Muscle layer of colon (tissue), 2 donors: ENCODE measurements around the gene LRRC36.
A peak's percentile ranks its signal among the peaks of the same experiment; 100 is the strongest.

Source experiments
- H3K27ac ChIP-seq: one replicate; pipeline ENCODE4 v1.7.0; 2013; ENCODE audit warnings: low read depth, mild to moderate bottlenecking, low read length, moderate library complexity
- H3K27me3 ChIP-seq, 2 donors: one replicate each; pipeline ENCODE4 v1.7.0; 2013; ENCODE audit warnings: low read length in 2 of 2, mild to moderate bottlenecking in 2 of 2; ENCODE audit not compliant: insufficient read depth in 2 of 2, control insufficient read depth in 1 of 2
- H3K36me3 ChIP-seq: one replicate; pipeline ENCODE4 v1.7.0; 2013; ENCODE audit warnings: mild to moderate bottlenecking, low read length; ENCODE audit not compliant: insufficient read depth
- H3K4me1 ChIP-seq: one replicate; pipeline ENCODE4 v1.7.0; 2013; ENCODE audit warnings: mild to moderate bottlenecking, low read length; ENCODE audit not compliant: insufficient read depth
- H3K4me3 ChIP-seq, 2 donors: one replicate each; pipeline ENCODE4 v1.7.0; 2013; ENCODE audit warnings: low read length in 2 of 2, low read depth in 1 of 2, mild to moderate bottlenecking in 1 of 2, moderate library complexity in 1 of 2
- H3K9ac ChIP-seq: one replicate; pipeline ENCODE4 v1.7.0; 2013; ENCODE audit warnings: low read length
- H3K9me3 ChIP-seq: one replicate; pipeline ENCODE4 v1.7.0; 2013; ENCODE audit warnings: mild to moderate bottlenecking, low read length
- donor health status: abdominal sarcoma.
- donor health status: Adenocarcinoma of cecum.

LRRC36 gene

DNA sequence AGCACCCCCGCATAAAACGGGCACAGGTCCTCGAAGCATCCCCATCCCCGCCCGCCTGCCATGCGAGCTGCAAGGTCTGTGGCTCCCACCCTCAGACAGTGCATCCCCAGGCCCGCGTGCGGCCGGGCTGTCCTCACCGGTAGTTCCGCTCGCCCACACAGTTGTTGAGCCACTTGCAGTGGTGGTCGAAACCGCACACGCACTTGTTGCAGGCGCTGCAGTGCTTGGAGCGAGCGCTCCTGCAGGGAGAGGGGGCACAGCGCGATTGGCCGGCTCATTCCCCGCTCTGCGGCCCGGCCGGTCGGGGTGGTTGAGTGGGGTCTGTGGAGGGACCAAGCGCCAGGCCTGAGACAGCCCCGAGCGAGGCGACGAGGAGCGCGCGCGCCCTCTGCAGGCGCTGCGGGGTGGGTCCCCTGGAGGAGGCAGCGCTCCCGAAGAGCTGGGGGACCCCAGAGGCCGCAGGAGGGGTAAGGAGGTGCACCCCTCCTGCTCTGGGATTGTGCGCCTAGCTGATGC is 72.7 kb downstream of the LRRC36 start:
- no peak overlapping the region for H3K9ac ChIP-seq
- no peaks in the 10 kb centered on the region for H3K36me3 ChIP-seq
- H3K27ac ChIP-seq: no peak overlapping the region
- H3K9me3 ChIP-seq: no peaks in the 10 kb centered on the region
- no peaks in the 10 kb centered on the region for H3K27me3 ChIP-seq
- peak overlapping the region in 1 of 2 donors; percentile 14 for H3K4me3 ChIP-seq
- H3K4me1 ChIP-seq: peaks cover 31% of the 10 kb centered on the region

DNA sequence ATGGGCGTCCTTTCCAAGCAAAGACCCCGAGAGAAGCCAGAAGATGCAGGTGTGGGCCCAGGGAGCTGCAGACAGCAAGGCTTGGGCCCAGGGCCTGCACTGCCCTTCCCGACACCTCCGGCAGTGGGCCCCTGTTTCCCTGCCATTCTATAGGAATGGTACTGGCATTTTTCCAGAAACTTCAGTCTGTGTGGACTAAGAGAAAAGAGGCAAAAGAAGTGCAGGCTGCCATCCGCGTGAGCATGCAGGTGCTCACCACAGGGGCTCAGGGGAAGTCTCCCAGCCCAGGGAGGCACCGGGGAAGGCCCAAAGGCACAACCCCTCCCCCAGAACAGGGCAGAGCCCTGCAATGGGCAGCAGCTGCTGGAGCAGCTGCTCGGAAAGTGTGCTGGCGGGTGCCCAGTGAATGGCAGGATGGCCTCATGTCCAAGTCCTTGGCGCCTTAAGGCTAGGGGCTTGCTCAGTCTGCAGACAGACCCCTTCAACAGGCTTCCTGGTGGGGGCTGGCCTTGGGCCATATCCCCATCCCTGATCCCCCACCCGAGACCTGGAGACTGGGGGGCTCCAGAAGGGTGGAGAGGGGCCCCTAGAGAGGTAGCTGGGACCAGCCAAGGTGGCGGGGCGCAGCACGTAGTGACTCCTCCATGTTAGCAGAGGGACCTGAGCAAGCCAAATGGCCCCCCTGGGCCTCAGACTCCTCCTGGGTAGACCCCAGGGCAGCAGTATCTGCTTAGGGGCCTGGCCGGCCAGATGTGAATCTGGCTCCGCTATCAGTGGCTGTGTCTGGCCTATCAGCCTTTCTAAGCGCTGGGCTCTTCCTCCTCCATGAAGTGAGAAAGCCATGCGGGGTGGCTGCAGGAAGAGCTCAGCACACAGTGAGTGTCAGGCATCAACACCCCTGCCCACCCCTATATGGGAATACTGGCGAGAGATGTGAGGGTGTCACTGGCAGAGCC is 73.4 kb downstream of the LRRC36 start:
- Histone ChIP-seq H3K36me3 (peaks cover 7% of the 10 kb centered on the region), H3K4me1 (peaks cover 31% of the 10 kb centered on the region), H3K4me3 (no peak overlapping the region), H3K9ac (no peak overlapping the region), H3K27me3 (no peaks in the 10 kb centered on the region), H3K9me3 (no peaks in the 10 kb centered on the region), H3K27ac (no peak overlapping the region)

DNA sequence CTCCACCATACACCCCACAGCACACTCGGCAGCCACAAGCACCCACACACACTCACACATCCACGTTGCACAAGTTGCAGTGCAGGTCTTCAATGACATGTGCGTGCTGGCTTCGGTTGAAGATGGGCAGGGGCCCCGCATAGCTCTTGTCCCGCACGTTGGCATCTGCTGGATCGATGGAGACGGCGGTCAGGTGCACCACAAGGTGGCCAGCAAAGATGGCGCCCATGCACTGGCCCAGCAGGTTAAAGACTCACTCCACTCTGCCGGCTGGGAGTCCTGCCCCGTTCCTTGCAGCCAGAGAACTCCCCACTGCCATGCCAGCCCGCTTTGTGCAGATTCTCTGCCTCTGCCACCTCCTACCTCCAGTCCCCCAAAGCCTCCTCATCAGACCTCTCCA is 74.3 kb downstream of the LRRC36 start:
- Histone ChIP-seq H3K9ac (no peak overlapping the region), H3K27me3 (no peaks in the 10 kb centered on the region), H3K27ac (no peak overlapping the region), H3K36me3 (peaks cover 9% of the 10 kb centered on the region), H3K4me3 (no peak overlapping the region), H3K4me1 (peaks cover 24% of the 10 kb centered on the region), H3K9me3 (no peaks in the 10 kb centered on the region)

DNA sequence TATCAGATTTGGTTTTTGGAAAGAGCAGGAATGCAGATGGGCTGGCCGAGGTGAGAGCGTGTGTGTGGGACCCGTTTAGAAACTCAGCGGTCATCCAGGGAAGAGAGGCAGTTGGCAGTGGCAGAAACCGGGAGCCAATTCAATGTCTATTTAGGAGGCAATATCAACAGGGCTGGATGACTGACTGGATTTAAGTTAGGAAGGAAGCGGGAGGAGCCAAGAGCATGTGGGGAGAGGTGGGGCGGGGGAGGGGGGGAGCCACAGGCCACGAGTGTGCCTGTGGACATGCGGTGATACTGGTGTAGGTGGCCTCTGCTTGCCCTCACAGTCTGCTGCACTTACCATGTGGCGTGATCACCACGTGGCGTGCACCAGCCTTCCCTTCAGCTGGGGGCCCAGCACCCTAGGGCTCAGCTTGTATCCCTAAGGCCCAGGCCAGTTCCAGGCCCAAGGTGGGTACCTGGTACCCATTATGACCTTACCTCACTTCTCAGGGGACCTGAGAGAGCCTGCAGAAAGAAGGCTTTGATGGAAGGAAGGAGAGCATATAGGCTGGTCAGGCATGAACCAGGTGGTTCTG is 77.5 kb downstream of the LRRC36 start:
- H3K9ac ChIP-seq: no peak overlapping the region
- no peaks in the 10 kb centered on the region for H3K27me3 ChIP-seq
- peaks cover 13% of the 10 kb centered on the region for H3K4me1 ChIP-seq
- H3K4me3 ChIP-seq: no peak overlapping the region
- peaks cover 9% of the 10 kb centered on the region for H3K36me3 ChIP-seq
- no peaks in the 10 kb centered on the region for H3K9me3 ChIP-seq
- no peak overlapping the region for H3K27ac ChIP-seq

DNA sequence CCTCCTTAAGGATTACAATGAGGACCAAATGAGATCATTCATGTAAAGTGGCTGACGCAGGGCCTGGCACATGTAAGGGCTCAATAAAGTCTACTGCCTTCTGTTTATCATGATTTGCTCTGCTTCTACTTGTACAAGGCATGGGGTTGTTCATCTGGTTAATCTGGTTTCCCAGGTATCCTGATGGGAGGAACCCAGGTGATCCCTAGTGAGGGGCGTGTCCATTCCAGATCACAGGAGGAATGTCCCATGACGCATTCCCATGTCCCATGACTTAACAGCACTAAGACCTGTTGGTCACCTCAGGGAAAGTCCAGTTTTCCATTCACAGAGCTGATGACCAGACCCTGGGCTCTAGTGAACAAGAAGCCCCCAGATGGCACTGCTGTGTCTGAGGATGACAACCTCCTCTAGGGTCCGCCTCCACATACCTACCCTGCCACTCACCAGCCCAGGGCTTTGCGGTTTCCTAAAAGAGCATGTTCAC is 78.2 kb downstream of the LRRC36 start:
- H3K4me1 ChIP-seq: peaks cover 9% of the 10 kb centered on the region

DNA sequence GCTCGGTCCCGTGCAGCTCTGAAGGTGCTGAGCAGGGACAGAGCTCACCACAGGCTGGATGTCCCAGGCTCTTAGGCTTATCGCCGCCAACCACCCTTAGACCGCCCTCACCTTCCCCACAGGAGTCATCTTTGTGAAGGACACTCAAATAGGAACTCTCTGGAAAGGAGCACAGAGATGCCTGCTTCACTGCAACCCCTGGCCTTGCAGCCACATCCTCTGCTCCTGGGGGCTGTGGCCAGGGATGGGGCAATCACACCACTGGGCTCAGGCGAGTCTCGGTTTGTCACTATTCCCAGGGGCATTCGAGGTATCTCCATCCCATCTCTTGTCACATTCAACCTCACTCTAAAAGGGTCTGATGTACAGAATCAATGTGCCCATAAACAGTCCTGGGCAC is 78.7 kb downstream of the LRRC36 start:
- Histone ChIP-seq H3K4me1 (peaks cover 9% of the 10 kb centered on the region), H3K27me3 (no peaks in the 10 kb centered on the region), H3K27ac (no peak overlapping the region), H3K9ac (no peak overlapping the region), H3K36me3 (peaks cover 9% of the 10 kb centered on the region), H3K4me3 (no peak overlapping the region), H3K9me3 (no peaks in the 10 kb centered on the region)

More for the DNA sequence above, 78.2 kb downstream of the LRRC36 start:
- no peaks in the 10 kb centered on the region for H3K9me3 ChIP-seq
- H3K36me3 ChIP-seq: peaks cover 9% of the 10 kb centered on the region
- no peaks in the 10 kb centered on the region for H3K27me3 ChIP-seq
- no peak overlapping the region for H3K27ac ChIP-seq
- no peak overlapping the region for H3K9ac ChIP-seq
- no peak overlapping the region for H3K4me3 ChIP-seq

DNA sequence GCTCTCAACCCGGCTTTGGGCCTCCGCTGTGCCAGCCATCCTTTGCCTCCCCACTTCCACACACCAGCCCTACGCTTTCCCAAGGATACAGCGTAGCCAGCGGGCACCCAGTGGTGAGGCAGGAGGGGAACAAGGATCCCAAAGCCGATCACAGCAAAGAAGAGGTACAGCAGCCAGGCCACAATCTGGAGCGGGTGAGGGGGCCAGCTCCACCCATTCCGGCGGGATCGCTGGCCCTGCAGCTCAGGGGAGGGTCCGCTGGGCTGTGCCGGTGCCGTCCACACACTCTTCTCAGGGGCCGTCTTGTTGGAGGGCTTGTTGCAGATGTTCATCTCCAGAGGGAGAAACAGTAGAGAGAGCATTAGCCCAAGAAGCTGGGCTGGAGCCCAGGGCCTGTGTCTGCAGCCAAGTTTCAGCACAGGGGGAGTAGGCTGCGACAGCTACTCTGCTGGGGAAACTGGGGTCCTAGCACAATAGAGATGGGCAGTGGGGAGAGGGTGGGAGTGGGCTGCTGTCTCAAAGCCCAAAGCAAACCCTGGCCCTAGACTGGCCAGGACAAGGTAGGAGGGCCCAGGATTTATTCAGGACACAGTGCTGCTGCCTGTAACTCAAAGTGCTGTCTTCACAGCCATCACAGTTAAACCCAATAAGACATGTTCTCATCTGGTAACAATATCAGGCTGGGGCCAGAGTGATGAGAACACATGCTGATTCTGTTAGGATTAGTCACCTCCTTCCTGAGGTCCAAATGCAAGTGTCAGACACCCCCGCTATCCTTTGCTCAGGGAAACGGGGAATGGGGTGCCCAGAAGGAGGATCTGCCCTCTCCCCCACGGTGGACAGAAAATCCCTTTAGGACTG is 79.7 kb downstream of the LRRC36 start:
- H3K4me1 ChIP-seq: peaks cover 9% of the 10 kb centered on the region
- H3K9ac ChIP-seq: no peak overlapping the region
- no peaks in the 10 kb centered on the region for H3K9me3 ChIP-seq
- no peaks in the 10 kb centered on the region for H3K27me3 ChIP-seq
- peaks cover 9% of the 10 kb centered on the region for H3K36me3 ChIP-seq
- no peak overlapping the region for H3K4me3 ChIP-seq
- peak overlapping the region; percentile 12 for H3K27ac ChIP-seq

DNA sequence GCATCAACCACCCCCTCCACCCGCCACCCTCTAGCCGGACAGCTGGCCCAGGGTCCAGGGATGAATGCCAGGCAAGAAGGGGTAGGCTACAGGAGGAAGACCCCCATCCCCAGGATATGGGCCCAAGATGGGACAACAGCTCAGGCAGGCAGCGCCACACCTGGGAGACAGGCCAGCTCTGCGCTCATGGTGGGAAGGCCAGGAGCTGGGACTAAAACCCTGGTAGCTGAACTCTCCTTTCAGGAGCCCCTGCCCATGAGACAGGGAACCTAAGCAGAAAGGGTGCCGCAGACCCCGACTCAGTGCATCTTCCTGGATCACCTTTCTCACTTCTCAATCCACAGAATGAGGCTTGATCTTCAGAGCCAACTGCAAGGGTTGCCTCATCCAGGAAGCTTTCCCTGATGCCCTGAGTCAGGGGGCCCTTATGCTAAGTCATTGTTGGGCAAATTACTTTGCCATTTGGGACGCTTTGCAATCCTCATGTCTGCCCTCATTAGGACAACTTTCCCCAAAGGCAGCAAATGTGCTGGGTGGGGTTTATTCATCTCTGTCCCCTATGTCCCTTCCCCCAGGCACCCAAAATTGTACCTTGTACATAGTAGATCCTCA is 80.7 kb downstream of the LRRC36 start:
- no peak overlapping the region for H3K27ac ChIP-seq

DNA sequence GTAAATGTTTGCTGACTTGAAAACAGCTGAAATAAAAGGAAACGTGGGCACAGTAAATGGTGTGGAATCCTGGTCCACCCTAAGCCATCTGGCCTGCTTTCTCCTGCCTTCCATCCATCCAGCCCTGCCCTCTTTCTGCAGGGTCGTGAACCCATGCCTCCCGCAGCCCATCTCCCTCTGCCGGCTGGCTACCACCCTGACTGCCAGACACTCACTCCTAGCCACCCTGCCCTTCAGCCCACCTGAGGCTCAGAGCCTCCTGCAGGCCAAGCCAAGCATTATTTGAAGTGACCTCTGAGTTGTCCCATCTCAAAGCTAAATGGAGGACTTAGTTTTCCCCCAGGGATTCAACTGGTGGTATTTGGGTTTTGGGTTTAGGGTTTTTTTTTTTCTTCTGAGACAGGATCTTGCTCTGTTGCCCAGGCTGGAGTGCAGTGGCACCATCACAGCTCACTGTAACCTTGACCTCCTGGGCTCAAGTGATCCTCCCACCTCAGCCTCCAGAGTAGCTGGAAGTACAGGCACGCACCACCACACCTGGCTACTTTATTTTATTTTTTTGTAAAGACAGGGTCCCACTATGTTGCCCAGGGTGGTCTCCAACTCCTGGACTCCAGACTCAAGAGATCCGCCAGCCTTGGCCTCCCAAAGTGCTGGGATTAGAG is 81.3 kb downstream of the LRRC36 start:
- Histone ChIP-seq H3K27ac (no peak overlapping the region), H3K9ac (no peak overlapping the region)

More for the DNA sequence above, 80.7 kb downstream of the LRRC36 start:
- Histone ChIP-seq H3K27me3 (no peaks in the 10 kb centered on the region), H3K9me3 (no peaks in the 10 kb centered on the region), H3K4me1 (peaks cover 9% of the 10 kb centered on the region), H3K9ac (no peak overlapping the region), H3K4me3 (no peak overlapping the region), H3K36me3 (peaks cover 9% of the 10 kb centered on the region)

DNA sequence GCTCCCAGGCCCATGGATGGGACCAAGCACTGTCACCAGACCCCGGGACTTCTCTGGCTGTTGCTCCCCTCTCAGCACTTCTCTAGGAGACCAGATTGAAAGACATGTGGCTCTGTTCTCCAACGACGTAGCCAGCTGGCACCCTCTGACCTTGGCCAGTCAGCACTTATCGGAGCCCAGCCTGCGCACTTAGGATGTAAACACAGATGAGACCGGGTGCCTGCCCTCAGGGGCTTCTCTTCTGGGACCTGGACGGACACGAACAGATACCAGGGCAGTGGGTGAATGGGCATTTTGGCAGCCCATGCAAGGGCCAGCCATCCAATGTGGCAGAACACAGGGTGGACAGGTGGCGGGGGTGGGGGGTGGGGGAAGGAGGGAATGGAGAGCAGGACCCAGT is 83.0 kb downstream of the LRRC36 start:
- Histone ChIP-seq H3K27me3 (no peaks in the 10 kb centered on the region), H3K4me1 (peaks cover 9% of the 10 kb centered on the region), H3K27ac (no peak overlapping the region), H3K36me3 (peaks cover 6% of the 10 kb centered on the region), H3K4me3 (no peak overlapping the region), H3K9ac (no peak overlapping the region), H3K9me3 (no peaks in the 10 kb centered on the region)

More for the DNA sequence above, 81.3 kb downstream of the LRRC36 start:
- peaks cover 9% of the 10 kb centered on the region for H3K36me3 ChIP-seq
- H3K27me3 ChIP-seq: no peaks in the 10 kb centered on the region
- H3K9me3 ChIP-seq: no peaks in the 10 kb centered on the region
- peaks cover 9% of the 10 kb centered on the region for H3K4me1 ChIP-seq
- no peak overlapping the region for H3K4me3 ChIP-seq
